ENCODE results near the gene SAMD10.

SAMD10 gene

GRCh38 chr20:63947638-63948456 is 31.6 kb downstream of the SAMD10 start:
- Histone ChIP-seq H3K27ac (no peak overlapping the region), H3K9ac (ENCODE audit: insufficient read length) (no peak overlapping the region), H3K36me3 (ENCODE audit: insufficient read depth, low read length) (peaks cover 19% of the 10 kb centered on the region; the same call in 1 of the 2 replicates), H3K9me3 (ENCODE audit: low read depth, low read length) (no peaks in the 10 kb centered on the region), H3K4me3 (no peak overlapping the region)
- TF ChIP-seq POLR2AphosphoS5 (IDR thresholded peaks at IDR 0.05; ENCODE audit: borderline replicate concordance, low read depth, low read length), result no peak
- no peak for TF ChIP-seq EZH2 (IDR thresholded peaks at IDR 0.05)
- TF ChIP-seq FOXP2 (optimal IDR thresholded peaks at IDR 0.05; ENCODE audit: control extremely low read depth, extremely low read length, insufficient read depth), result no peak
- DNase-seq (ENCODE audit: low read depth, low spot score), result no peak

- no peaks in the 10 kb centered on the region for H3K9me3 ChIP-seq (ENCODE audit: low read depth, low read length)
- TF ChIP-seq EZH2 (IDR thresholded peaks at IDR 0.05), result no peak
- TF ChIP-seq POLR2AphosphoS5 (IDR thresholded peaks at IDR 0.05; ENCODE audit: borderline replicate concordance, low read depth, low read length), result no peak
- TF ChIP-seq FOXP2 (optimal IDR thresholded peaks at IDR 0.05; ENCODE audit: control extremely low read depth, extremely low read length, insufficient read depth), result no peak
- H3K36me3 ChIP-seq (ENCODE audit: insufficient read depth, low read length), result peaks cover 19% of the 10 kb centered on the region; the same call in 1 of the 2 replicates
- no peak overlapping the region for H3K4me3 ChIP-seq
- H3K9ac ChIP-seq (ENCODE audit: insufficient read length), result no peak overlapping the region
- no peak overlapping the region for H3K27ac ChIP-seq
- DNase-seq (ENCODE audit: low read depth, low spot score), result no peak
Measured at GRCh38 chr20:63946986-63947637, 32.3 kb downstream of the SAMD10 start.

- no peak overlapping the region for H3K4me3 ChIP-seq
- H3K9ac ChIP-seq (ENCODE audit: insufficient read length), result no peak overlapping the region
- H3K36me3 ChIP-seq (ENCODE audit: insufficient read depth, low read length), result peaks cover 19% of the 10 kb centered on the region; the same call in 1 of the 2 replicates
- TF ChIP-seq POLR2AphosphoS5 (IDR thresholded peaks at IDR 0.05; ENCODE audit: borderline replicate concordance, low read depth, low read length), result no peak
- no peak for TF ChIP-seq EZH2 (IDR thresholded peaks at IDR 0.05)
- no peak for TF ChIP-seq FOXP2 (optimal IDR thresholded peaks at IDR 0.05; ENCODE audit: control extremely low read depth, extremely low read length, insufficient read depth)
- no peak overlapping the region for H3K27ac ChIP-seq
- no peak for DNase-seq (ENCODE audit: low read depth, low spot score)
- H3K9me3 ChIP-seq (ENCODE audit: low read depth, low read length), result no peaks in the 10 kb centered on the region
Measured at GRCh38 chr20:63945921-63946920, 33.2 kb downstream of the SAMD10 start.

GRCh38 chr20:63945031-63945658 is 34.3 kb downstream of the SAMD10 start:
- Histone ChIP-seq H3K9me3 (ENCODE audit: low read depth, low read length) (no peaks in the 10 kb centered on the region), H3K9ac (ENCODE audit: insufficient read length) (no peak overlapping the region), H3K36me3 (ENCODE audit: insufficient read depth, low read length) (peaks cover 21% of the 10 kb centered on the region; the same call in 1 of the 2 replicates), H3K4me3 (no peak overlapping the region), H3K27ac (no peak overlapping the region)
- TF ChIP-seq FOXP2 (optimal IDR thresholded peaks at IDR 0.05; ENCODE audit: control extremely low read depth, extremely low read length, insufficient read depth), result no peak
- no peak for TF ChIP-seq EZH2 (IDR thresholded peaks at IDR 0.05)
- no peak for TF ChIP-seq POLR2AphosphoS5 (IDR thresholded peaks at IDR 0.05; ENCODE audit: borderline replicate concordance, low read depth, low read length)
- no peak for DNase-seq (ENCODE audit: low read depth, low spot score)

GRCh38 chr20:63944078-63944941 is 35.1 kb downstream of the SAMD10 start:
- Histone ChIP-seq H3K4me3 (no peak overlapping the region), H3K36me3 (ENCODE audit: insufficient read depth, low read length) (peaks cover 24% of the 10 kb centered on the region; the same call in 1 of the 2 replicates), H3K9ac (ENCODE audit: insufficient read length) (no peak overlapping the region), H3K27ac (no peak overlapping the region), H3K9me3 (ENCODE audit: low read depth, low read length) (no peaks in the 10 kb centered on the region)
- no peak for DNase-seq (ENCODE audit: low read depth, low spot score)
- no peak for TF ChIP-seq POLR2AphosphoS5 (IDR thresholded peaks at IDR 0.05; ENCODE audit: borderline replicate concordance, low read depth, low read length)
- TF ChIP-seq FOXP2 (optimal IDR thresholded peaks at IDR 0.05; ENCODE audit: control extremely low read depth, extremely low read length, insufficient read depth), result no peak
- TF ChIP-seq EZH2 (IDR thresholded peaks at IDR 0.05), result no peak

- Histone ChIP-seq H3K4me3 (no peak overlapping the region), H3K9ac (ENCODE audit: insufficient read length) (no peak overlapping the region), H3K36me3 (ENCODE audit: insufficient read depth, low read length) (peaks cover 27% of the 10 kb centered on the region; the same call in 1 of the 2 replicates), H3K27ac (no peak overlapping the region), H3K9me3 (ENCODE audit: low read depth, low read length) (no peaks in the 10 kb centered on the region)
- no peak for DNase-seq (ENCODE audit: low read depth, low spot score)
- TF ChIP-seq EZH2 (IDR thresholded peaks at IDR 0.05) (no peak), FOXP2 (optimal IDR thresholded peaks at IDR 0.05; ENCODE audit: control extremely low read depth, extremely low read length, insufficient read depth) (no peak), POLR2AphosphoS5 (IDR thresholded peaks at IDR 0.05; ENCODE audit: borderline replicate concordance, low read depth, low read length) (no peak)
Measured at GRCh38 chr20:63943808-63944077, 35.7 kb downstream of the SAMD10 start.

Measured in SK-N-MC (cell line).